H1 (cell line): ENCODE results near the gene GTF2A2. TPM values are rescaled to one million over a fixed set of nuclear protein-coding genes. Genes with fewer than 3 reads are reported as not detected.

ENCODE experiments used
- CTCF ChIA-PET: fragments of 300-600 bp; sonication (Branson Sonifier 250); formaldehyde crosslinking; loops from one replicate; lab custom pipeline; 2021; ENCODE audit not compliant: partially characterized antibody; lab: Charles Lee
- POLR2A ChIA-PET: fragments of 300-600 bp; sonication (Branson Sonifier 250); formaldehyde crosslinking; loops from one replicate; lab custom pipeline; 2021; ENCODE audit warnings: inconsistent platforms; ENCODE audit not compliant: partially characterized antibody; lab: Charles Lee
- DNase-seq, 2 experiments: peaks; one replicate each; pipeline versions ENCODE4 v3.0.0 to v3.0.0-alpha.2; 2010 to 2022; ENCODE audit warnings: low spot score in 2 of 2, low read depth in 1 of 2, mixed read lengths in 1 of 2
- FAIRE-seq: peaks from 2 replicates; lab custom pipeline; 2011; peaks lifted over from hg19 to GRCh38; lab: Jason Lieb, UNC
- H2AFZ ChIP-seq: 2 replicates; pipeline ENCODE4 v1.8.1; 2012; ENCODE audit warnings: low read length, inconsistent platforms
- H2AK5ac ChIP-seq: 2 replicates; pipeline ENCODE4 v1.6.1; 2013; ENCODE audit warnings: low read depth, low read length
- H2BK120ac ChIP-seq: replicated peaks from 2 replicates; pipeline ENCODE3; 2013; ENCODE audit warnings: low read depth, low read length, inconsistent platforms
- H2BK12ac ChIP-seq: 2 replicates; pipeline ENCODE4 v1.6.1; 2013; ENCODE audit warnings: low read depth, low read length
- H2BK15ac ChIP-seq: 2 replicates; pipeline ENCODE4 v1.6.1; 2013; ENCODE audit warnings: low read length
- H2BK20ac ChIP-seq: 2 replicates; pipeline ENCODE4 v1.6.1; 2013; ENCODE audit warnings: low read length
- H2BK5ac ChIP-seq: 2 replicates; pipeline ENCODE4 v1.6.1; 2013; ENCODE audit warnings: low read depth, low read length
- H3K14ac ChIP-seq: 2 replicates; pipeline ENCODE4 v1.6.1; 2013; ENCODE audit warnings: inconsistent platforms; ENCODE audit not compliant: insufficient read length
- H3K18ac ChIP-seq: 2 replicates; pipeline ENCODE4 v1.6.1; 2013; ENCODE audit warnings: low read length; ENCODE audit errors: extremely low read depth
- H3K23ac ChIP-seq: 2 replicates; pipeline ENCODE4 v1.6.1; 2013; ENCODE audit warnings: inconsistent platforms; ENCODE audit not compliant: insufficient read length
- H3K23me2 ChIP-seq: 2 replicates; pipeline ENCODE4 v1.6.1; 2013; ENCODE audit warnings: low read depth, low read length
- H3K27ac ChIP-seq: 2 replicates; pipeline ENCODE4 v1.6.1; 2011; ENCODE audit warnings: low read depth, low read length, inconsistent platforms
- H3K27me3 ChIP-seq, 4 experiments: replicated peaks in 1 of 4; 1 replicate in 1 of 4; 2 replicates in 3 of 4; pipeline versions ENCODE4 v1.6.1 to v1.8.1; 2011 to 2013; ENCODE audit warnings: low read length in 3 of 4, mild to moderate bottlenecking in 3 of 4, inconsistent platforms in 2 of 4, mixed read lengths in 2 of 4, moderate library complexity in 1 of 4; ENCODE audit not compliant: control insufficient read depth in 3 of 4, insufficient read depth in 3 of 4; ENCODE audit errors: extremely low read depth in 1 of 4
- H3K36me3 ChIP-seq, 4 experiments: 2 replicates each; pipeline versions ENCODE4 v1.6.1 to v1.8.1; 2011 to 2013; ENCODE audit warnings: mild to moderate bottlenecking in 4 of 4, low read length in 3 of 4, moderate library complexity in 2 of 4, control low read depth in 1 of 4, inconsistent platforms in 1 of 4; ENCODE audit not compliant: insufficient read depth in 4 of 4, control insufficient read depth in 2 of 4
- H3K4ac ChIP-seq: replicated peaks from 2 replicates; pipeline ENCODE3; 2013; ENCODE audit warnings: low read length, low read depth, mixed read lengths, inconsistent platforms; ENCODE audit not compliant: insufficient read length
- H3K4me1 ChIP-seq, 4 experiments: replicated peaks in 1 of 4; 1 replicate in 1 of 4; 2 replicates in 3 of 4; pipeline versions ENCODE4 v1.6.1 to v1.8.1; 2011 to 2013; ENCODE audit warnings: low read length in 3 of 4, inconsistent platforms in 2 of 4, mixed read lengths in 1 of 4; ENCODE audit not compliant: insufficient read depth in 4 of 4, control insufficient read depth in 3 of 4
- H3K4me2 ChIP-seq, 2 experiments: 2 replicates each; pipeline versions ENCODE4 v1.6.1 to v1.8.1; 2011 to 2013; ENCODE audit warnings: low read depth in 2 of 2, low read length in 2 of 2, control low read depth in 1 of 2, inconsistent platforms in 1 of 2, mild to moderate bottlenecking in 1 of 2; ENCODE audit not compliant: insufficient read depth in 1 of 2
- H3K4me3 ChIP-seq, 4 experiments: fragments of 200-600, 300-600 bp in 1 of 4; sonication (generic), shearing (Covaris generic), sonication (Bioruptor Twin) in 1 of 4; 2 replicates each; pipeline versions ENCODE4 v1.5.1 to v1.8.1; 2011 to 2016; ENCODE audit warnings: low read length in 4 of 4, low read depth in 3 of 4, control low read depth in 2 of 4, inconsistent platforms in 2 of 4, mild to moderate bottlenecking in 2 of 4, mixed read lengths in 1 of 4, moderate library complexity in 1 of 4; ENCODE audit not compliant: insufficient read depth in 2 of 4; ENCODE audit errors: extremely low read depth in 1 of 4
- H3K56ac ChIP-seq: replicated peaks from 2 replicates; pipeline ENCODE3; 2013; ENCODE audit warnings: low read depth, mild to moderate bottlenecking, mixed read lengths, low read length, inconsistent platforms; ENCODE audit not compliant: insufficient read length
- H3K79me1 ChIP-seq: 2 replicates; pipeline ENCODE4 v1.6.1; 2013; ENCODE audit warnings: low read depth, low read length, control low read depth
- H3K79me2 ChIP-seq, 2 experiments: 2 replicates each; pipeline versions ENCODE4 v1.6.1 to v1.8.1; 2012 to 2013; ENCODE audit warnings: low read length in 2 of 2, mild to moderate bottlenecking in 2 of 2, inconsistent platforms in 1 of 2; ENCODE audit not compliant: insufficient read depth in 2 of 2, control insufficient read depth in 1 of 2
- H3K9ac ChIP-seq, 4 experiments: replicated peaks in 1 of 4; 1 replicate in 1 of 4; 2 replicates in 3 of 4; pipeline versions ENCODE4 v1.6.1 to v1.8.1; 2011 to 2013; ENCODE audit warnings: low read depth in 3 of 4, low read length in 3 of 4, control low read depth in 2 of 4, mild to moderate bottlenecking in 2 of 4, moderate library complexity in 2 of 4, inconsistent platforms in 1 of 4; ENCODE audit errors: extremely low read depth in 1 of 4
- H3K9me3 ChIP-seq, 2 experiments: 2 replicates each; pipeline versions ENCODE4 v1.6.1 to v1.8.1; 2012 to 2013; ENCODE audit warnings: mild to moderate bottlenecking in 2 of 2, moderate library complexity in 2 of 2, control low read depth in 1 of 2, inconsistent platforms in 1 of 2, low read depth in 1 of 2, low read length in 1 of 2, mixed read lengths in 1 of 2; ENCODE audit not compliant: insufficient read depth in 2 of 2
- H4K20me1 ChIP-seq, 2 experiments: replicated peaks in 1 of 2; 2 replicates each; pipeline versions ENCODE3 to v1.8.1; 2011 to 2013; ENCODE audit warnings: inconsistent platforms in 2 of 2, low read length in 2 of 2, mild to moderate bottlenecking in 1 of 2; ENCODE audit not compliant: insufficient read depth in 2 of 2, control insufficient read depth in 1 of 2
- H4K5ac ChIP-seq: 2 replicates; pipeline ENCODE4 v1.6.1; 2013; ENCODE audit warnings: low read length, low read depth, mixed read lengths, inconsistent platforms; ENCODE audit not compliant: insufficient read length
- H4K8ac ChIP-seq: 2 replicates; pipeline ENCODE4 v1.8.0; 2013; ENCODE audit warnings: mild to moderate bottlenecking, moderate library complexity, low read length, inconsistent platforms; ENCODE audit not compliant: insufficient read depth; ENCODE audit errors: extremely low read depth
- H4K91ac ChIP-seq: replicated peaks from 2 replicates; pipeline ENCODE3; 2013; ENCODE audit warnings: low read length, mixed read lengths, inconsistent platforms; ENCODE audit not compliant: insufficient read length
- CHD2 ChIP-seq: IDR thresholded peaks from 2 replicates; pipeline ENCODE4 v1.6.1; 2012; ENCODE audit warnings: low read length, improper control_type of control experiment
- EZH2 ChIP-seq: fragments of 200-600 bp; sonication (generic); IDR thresholded peaks from 2 replicates; pipeline ENCODE4 v1.7.1; 2012; ENCODE audit warnings: low read depth, mild to moderate bottlenecking, moderate library complexity, low read length, inconsistent platforms; ENCODE audit not compliant: severe bottlenecking
- FOSL1 ChIP-seq: IDR thresholded peaks from 2 replicates; pipeline ENCODE4 v1.6.1; 2011; ENCODE audit warnings: mild to moderate bottlenecking, low read depth, low read length, moderate library complexity; ENCODE audit not compliant: insufficient read depth
- GTF2F1 ChIP-seq: IDR thresholded peaks from 2 replicates; pipeline ENCODE4 v1.6.1; 2012; ENCODE audit warnings: low read depth, low read length, improper control_type of control experiment, borderline replicate concordance
- NANOG ChIP-seq: IDR thresholded peaks from 2 replicates; pipeline ENCODE4 v1.6.1; 2011; ENCODE audit warnings: low read length, low read depth, mild to moderate bottlenecking, inconsistent platforms; ENCODE audit not compliant: insufficient read depth, poor library complexity, severe bottlenecking
- PHF8 ChIP-seq: fragments of 200-600 bp; sonication (generic); conservative IDR thresholded peaks from 2 replicates; pipeline ENCODE4 v1.7.1; 2012; ENCODE audit warnings: low read depth, mild to moderate bottlenecking, inconsistent platforms, low read length, moderate library complexity
- RFX5 ChIP-seq: IDR thresholded peaks from 2 replicates; pipeline ENCODE4 v1.6.1; 2011; ENCODE audit warnings: low read depth, low read length, improper control_type of control experiment, borderline replicate concordance
- RNF2 ChIP-seq: fragments of 200-900, 300-1000 bp; sonication (generic); IDR thresholded peaks from 2 replicates; pipeline ENCODE4 v1.7.1; 2016; ENCODE audit warnings: borderline replicate concordance, low read depth, mild to moderate bottlenecking, antibody characterized with exemption, low read length; ENCODE audit not compliant: poor library complexity, severe bottlenecking; ENCODE audit errors: missing control alignments
- RXRA ChIP-seq: IDR thresholded peaks from 2 replicates; pipeline ENCODE4 v1.6.1; 2011; ENCODE audit warnings: low read depth, mild to moderate bottlenecking, low read length, moderate library complexity; ENCODE audit not compliant: insufficient read depth
- ZNF274 ChIP-seq: IDR thresholded peaks from 2 replicates; pipeline ENCODE4 v1.7.0; 2012; ENCODE audit warnings: low read length, borderline replicate concordance; ENCODE audit errors: extremely low read depth
- WGBS, 2 experiments: shearing (Covaris generic) in 1 of 2; methylation state at CpG; one replicate each; pipeline versions ENCODE4 v1.1.6 to v1.1.7; 2013 to 2015; ENCODE audit warnings: low lambda C conversion rate in 2 of 2, mixed read lengths in 2 of 2, inconsistent platforms in 1 of 2, low coverage in 1 of 2, missing lambda C conversion rate in 1 of 2; ENCODE audit not compliant: insufficient replicate concordance in 2 of 2, insufficient coverage in 1 of 2, insufficient read length in 1 of 2; ENCODE audit errors: extremely low coverage in 1 of 2, missing lambda C conversion rate in 1 of 2; 5-methylcytosine and 5-hydroxymethylcytosine counted together
- polyA plus RNA-seq, 7 experiments: library from polyadenylated mRNA; depleted of rRNA in 3 of 7; stranded (reverse) in 5 of 7; unstranded in 2 of 7; fragments of >200 nt in 5 of 7; fragments of 200-250 nt in 2 of 7; gene quantifications; 1 replicate in 5 of 7; 2 replicates in 1 of 7; 4 replicates in 1 of 7; pipeline versions ENCODE4 v1.2.1 to v1.2.3, GENCODE V29; 2011 to 2013; ENCODE audit warnings: missing spikeins in 2 of 7, mixed read lengths in 2 of 7
- total RNA-seq: library from RNA; stranded (reverse); fragmentation: NEBNext Ultra II Directional; extraction: Animal tissue kit (Norgen Biotek cat#: 25700); gene quantifications from 2 replicates; pipeline ENCODE4 v1.2.1, GENCODE V29; 2021

Gene GTF2A2
- total and polyA plus RNA-seq, 2 of the 8 experiments (the other 6 are each of a cell fraction or from before 2014, with no cell fraction given): 52.2 to 161 TPM

GRCh38 chr15:59609730-59610712 lies 47.3 kb downstream of the GTF2A2 start:
- H3K4me1 ChIP-seq: no peaks in the 10 kb centered on the region
- H2BK120ac ChIP-seq: no peak overlapping the region
- H2BK12ac ChIP-seq: no peak overlapping the region
- no peak overlapping the region for H2BK20ac ChIP-seq
- no peak overlapping the region for H4K91ac ChIP-seq
- no peak overlapping the region for H4K8ac ChIP-seq
- no peak overlapping the region for H2BK5ac ChIP-seq
- no peak overlapping the region for H3K14ac ChIP-seq
- no peaks in the 10 kb centered on the region for H3K79me2 ChIP-seq
- no peak overlapping the region for H3K9ac ChIP-seq
- H3K4me3 ChIP-seq: no peak overlapping the region
- CTCF ChIA-PET: interaction anchor here (0.9 to 2.9 kb wide), 3 partner anchors 16 to 81 kb away, joined by 3 to 6 read pairs (median 3); no protein-coding TSS in a partner anchor
- no peaks in the 10 kb centered on the region for H3K27me3 ChIP-seq
- WGBS, 2 experiments: 66% methylated on average over 7 of the region's 7 CpGs; no CpG with 5 or more reads in 1 of the 2 experiments
- no peak overlapping the region for H3K56ac ChIP-seq
- peaks cover 1% of the 10 kb centered on the region; the same call in 1 of the 2 replicates for H3K23me2 ChIP-seq
- no peak overlapping the region for H3K27ac ChIP-seq
- no peak overlapping the region for H4K5ac ChIP-seq
- POLR2A ChIA-PET: no interaction called here
- H3K36me3 ChIP-seq: no peaks in the 10 kb centered on the region
- FAIRE-seq (no peak), DNase-seq (no peak)
- H3K4ac ChIP-seq: no peak overlapping the region
- H3K18ac ChIP-seq: peak overlapping the region; percentile 5; the same call in 1 of the 2 replicates
- H3K4me2 ChIP-seq: no peak overlapping the region
- no peak overlapping the region for H2BK15ac ChIP-seq
- no peaks in the 10 kb centered on the region for H3K79me1 ChIP-seq
- H3K23ac ChIP-seq: no peak overlapping the region
- no peaks in the 10 kb centered on the region for H3K9me3 ChIP-seq
- H2AFZ ChIP-seq: peak overlapping the region; percentile 86
- H2AK5ac ChIP-seq: no peak overlapping the region
- H4K20me1 ChIP-seq: no peaks in the 10 kb centered on the region
- no peak for TF ChIP-seq CHD2
- no peak for TF ChIP-seq GTF2F1
- no peak for TF ChIP-seq EZH2
- TF ChIP-seq FOSL1: no peak
- no peak for TF ChIP-seq NANOG
- TF ChIP-seq RXRA: no peak
- TF ChIP-seq RFX5: no peak
- no peak for TF ChIP-seq ZNF274
- TF ChIP-seq PHF8: no peak
- TF ChIP-seq RNF2: no peak
